Nephron progenitor cell (in vitro differentiated cells): Measurements from ENCODE around the gene GPC5.
"Not testable (repeated sequence)": the region's sequence is repeated elsewhere in the genome, so short reads cannot be mapped to it uniquely, and the experiment has no call there.

Source experiments
- DNase-seq: peaks from one replicate; pipeline ENCODE4 v3.0.0; 2021
- H3K27ac Mint-ChIP-seq: 2 replicates; pipeline ENCODE4 v1.8.0; 2021; ENCODE audit warnings: mild to moderate bottlenecking, moderate library complexity, mixed read lengths
- H3K27me3 Mint-ChIP-seq: 2 replicates; pipeline ENCODE4 v1.8.0; 2021; ENCODE audit warnings: mild to moderate bottlenecking, low read depth, mixed read lengths; ENCODE audit not compliant: poor library complexity
- H3K36me3 Mint-ChIP-seq: 2 replicates; pipeline ENCODE4 v1.8.0; 2021; ENCODE audit warnings: low read depth, mixed read lengths
- H3K4me1 Mint-ChIP-seq: 2 replicates; pipeline ENCODE4 v1.8.0; 2021; ENCODE audit warnings: mixed read lengths
- H3K4me3 Mint-ChIP-seq: 2 replicates; pipeline ENCODE4 v1.8.0; 2021; ENCODE audit warnings: mild to moderate bottlenecking, moderate library complexity, mixed read lengths
- H3K9me3 Mint-ChIP-seq: 2 replicates; pipeline ENCODE4 v1.8.0; 2021; ENCODE audit warnings: mild to moderate bottlenecking, moderate library complexity, mixed read lengths
- CTCF ChIP-seq: fragments of 200-600 bp; sonication (generic); IDR thresholded peaks from 2 replicates; pipeline ENCODE4 v1.5.0; 2021; ENCODE audit warnings: antibody characterized with exemption

Gene GPC5

GRCh38 chr13:92473765-92474475 is 1075.5 kb downstream of the GPC5 start:
- no peak overlapping the region for H3K27ac Mint-ChIP-seq
- peaks cover 6% of the 10 kb centered on the region for H3K9me3 Mint-ChIP-seq
- no peak for DNase-seq
- H3K36me3 Mint-ChIP-seq = no peaks in the 10 kb centered on the region
- H3K4me1 Mint-ChIP-seq = no peaks in the 10 kb centered on the region
- no peak overlapping the region for H3K4me3 Mint-ChIP-seq
- no peaks in the 10 kb centered on the region for H3K27me3 Mint-ChIP-seq
- TF ChIP-seq CTCF = no peak

GRCh38 chr13:92480387-92480786 is 1082.0 kb downstream of the GPC5 start:
- Mint-ChIP-seq H3K27me3 (peaks cover 7% of the 10 kb centered on the region), H3K9me3 (peaks cover 3% of the 10 kb centered on the region), H3K36me3 (no peaks in the 10 kb centered on the region), H3K4me1 (no peaks in the 10 kb centered on the region), H3K27ac (no peak overlapping the region), H3K4me3 (no peak overlapping the region)
- no peak for TF ChIP-seq CTCF
- no peak for DNase-seq

- H3K9me3 Mint-ChIP-seq, H3K4me3 Mint-ChIP-seq, H3K4me1 Mint-ChIP-seq, H3K27ac Mint-ChIP-seq, H3K36me3 Mint-ChIP-seq, DNase-seq, H3K27me3 Mint-ChIP-seq: not testable (repeated sequence)
Observed at GRCh38 chr13:92482790-92483189, 1084.4 kb downstream of the GPC5 start.

- no peak for DNase-seq
- TF ChIP-seq CTCF = no peak
- Mint-ChIP-seq H3K27ac (no peak overlapping the region), H3K36me3 (no peaks in the 10 kb centered on the region), H3K9me3 (peaks cover 3% of the 10 kb centered on the region), H3K27me3 (peaks cover 7% of the 10 kb centered on the region), H3K4me1 (no peaks in the 10 kb centered on the region), H3K4me3 (no peak overlapping the region)
Observed at GRCh38 chr13:92483894-92484293, 1085.5 kb downstream of the GPC5 start.

GRCh38 chr13:92487238-92487637 is 1088.8 kb downstream of the GPC5 start:
- H3K27ac Mint-ChIP-seq = no peak overlapping the region
- H3K27me3 Mint-ChIP-seq = peaks cover 3% of the 10 kb centered on the region
- TF ChIP-seq CTCF = no peak
- H3K9me3 Mint-ChIP-seq = peaks cover 3% of the 10 kb centered on the region
- H3K4me3 Mint-ChIP-seq = no peak overlapping the region
- H3K4me1 Mint-ChIP-seq = no peaks in the 10 kb centered on the region
- H3K36me3 Mint-ChIP-seq = no peaks in the 10 kb centered on the region
- no peak for DNase-seq

- peaks cover 3% of the 10 kb centered on the region for H3K27me3 Mint-ChIP-seq
- no peaks in the 10 kb centered on the region for H3K4me1 Mint-ChIP-seq
- no peak overlapping the region for H3K4me3 Mint-ChIP-seq
- TF ChIP-seq CTCF = no peak
- DNase-seq = no peak
- no peaks in the 10 kb centered on the region for H3K36me3 Mint-ChIP-seq
- no peak overlapping the region for H3K27ac Mint-ChIP-seq
- H3K9me3 Mint-ChIP-seq = no peaks in the 10 kb centered on the region
Observed at GRCh38 chr13:92488249-92488852, 1089.9 kb downstream of the GPC5 start.
